ENCODE measurements around the gene ITGB5.

The ITGB5 gene

DNA sequence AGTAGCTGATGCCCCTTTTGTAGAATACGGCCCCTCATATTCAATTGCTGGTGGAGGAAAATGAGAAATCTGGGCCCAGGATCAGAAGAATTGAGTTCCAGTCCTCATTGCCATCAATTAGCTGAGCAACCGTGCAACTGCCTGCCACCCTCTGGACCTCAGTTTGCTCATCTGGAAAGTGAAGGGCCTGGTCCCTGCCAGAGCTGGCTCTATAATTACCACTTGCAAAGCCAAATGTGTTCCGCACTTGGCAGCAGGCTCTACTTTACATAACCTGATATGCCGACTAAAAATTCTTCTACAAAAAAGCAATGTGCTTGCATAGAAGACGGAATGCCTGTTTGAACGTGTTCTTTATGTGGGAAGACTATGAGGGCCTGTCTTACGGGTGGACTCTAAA, 8.6 kb upstream of the ITGB5 start:
- no peak for DNase-seq

- no peak for DNase-seq
Measured at GRCh38 chr3:124893526-124893925, 6.4 kb upstream of the ITGB5 start.

GRCh38 chr3:124890573-124891190, 3.5 kb upstream of the ITGB5 start:
- DNase-seq = no peak

DNA sequence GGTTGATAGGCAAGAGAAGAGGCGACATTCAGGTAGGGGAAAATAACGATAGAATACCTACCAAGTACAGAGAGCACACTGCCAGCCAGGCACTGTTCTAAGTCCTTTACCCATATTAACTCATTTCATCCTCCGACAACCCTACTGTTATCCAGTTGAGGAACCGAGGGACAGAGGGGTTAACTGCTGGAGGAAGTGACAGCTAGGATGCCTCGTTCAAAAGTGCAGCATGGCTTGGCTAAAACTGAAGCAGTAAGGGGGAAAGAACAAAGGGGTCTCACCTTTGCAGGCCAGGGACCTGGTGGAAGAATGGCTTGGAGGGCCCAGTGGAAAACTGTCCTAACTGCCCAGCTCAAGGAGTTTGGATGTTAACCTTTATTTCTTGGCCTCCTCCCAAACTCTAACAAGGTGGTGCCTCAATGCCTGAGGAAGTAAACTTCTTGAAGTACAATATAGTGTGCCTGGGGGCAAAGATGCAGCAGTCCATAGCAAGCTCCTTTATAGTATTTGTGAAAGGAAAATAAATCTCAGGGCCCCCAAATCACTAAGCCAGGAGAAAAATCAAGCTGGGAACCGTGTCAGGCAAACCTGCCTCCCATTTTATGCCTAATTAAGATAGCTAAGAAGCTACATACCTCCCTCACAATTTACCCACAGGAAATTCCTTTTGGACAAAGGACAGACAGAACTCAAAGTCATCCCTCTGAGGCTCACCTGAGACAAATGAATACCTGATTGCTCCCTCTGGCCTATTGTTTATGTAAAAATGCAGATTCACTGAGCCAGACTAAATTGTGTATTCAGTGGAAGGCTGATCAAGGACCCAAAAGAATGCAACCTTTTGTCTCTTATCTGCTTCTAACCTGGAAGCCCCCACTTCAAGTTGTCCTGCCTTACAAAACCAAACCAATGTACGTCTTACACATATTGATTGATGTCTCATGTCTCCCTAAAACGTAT, 1.6 kb upstream of the ITGB5 start:
- DNase-seq = no peak

GRCh38 chr3:124887932-124888298, 750 bp upstream of the ITGB5 start:
- DNase-seq = no peak

- no peak for DNase-seq
Measured at GRCh38 chr3:124886168-124887056, 753 bp downstream of the ITGB5 start.

GRCh38 chr3:124885466-124886167, 1.5 kb downstream of the ITGB5 start:
- no peak for DNase-seq

DNA sequence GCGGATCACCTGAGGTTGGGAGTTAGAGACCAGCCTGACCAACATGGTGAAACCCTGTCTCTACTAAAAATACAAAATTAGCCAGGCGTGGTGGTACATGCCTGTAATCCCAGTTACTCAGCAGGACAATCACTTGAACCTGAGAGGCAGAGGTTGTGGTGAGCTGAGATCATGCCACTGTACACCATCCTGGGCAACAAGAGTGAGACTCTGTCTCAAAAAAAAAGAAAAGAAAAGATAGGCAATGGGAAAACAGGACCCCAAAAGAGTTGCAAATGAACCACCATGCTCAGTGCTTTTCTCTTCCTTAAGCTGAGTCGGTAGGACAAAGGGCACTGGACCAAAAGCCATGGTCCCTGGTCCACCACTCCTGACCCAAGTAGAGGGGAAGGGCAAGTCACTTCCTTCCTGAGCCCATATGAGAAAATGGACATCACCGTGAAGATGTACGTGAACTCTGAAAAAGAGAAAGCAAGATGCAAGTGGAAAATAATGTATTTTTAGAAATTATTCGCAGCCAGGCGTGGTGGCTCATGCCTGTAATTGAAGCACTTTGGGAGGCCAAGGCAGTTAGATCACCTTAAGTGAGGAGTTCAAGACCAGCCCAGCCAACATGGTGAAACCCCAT, 2.6 kb downstream of the ITGB5 start:
- no peak for DNase-seq

DNA sequence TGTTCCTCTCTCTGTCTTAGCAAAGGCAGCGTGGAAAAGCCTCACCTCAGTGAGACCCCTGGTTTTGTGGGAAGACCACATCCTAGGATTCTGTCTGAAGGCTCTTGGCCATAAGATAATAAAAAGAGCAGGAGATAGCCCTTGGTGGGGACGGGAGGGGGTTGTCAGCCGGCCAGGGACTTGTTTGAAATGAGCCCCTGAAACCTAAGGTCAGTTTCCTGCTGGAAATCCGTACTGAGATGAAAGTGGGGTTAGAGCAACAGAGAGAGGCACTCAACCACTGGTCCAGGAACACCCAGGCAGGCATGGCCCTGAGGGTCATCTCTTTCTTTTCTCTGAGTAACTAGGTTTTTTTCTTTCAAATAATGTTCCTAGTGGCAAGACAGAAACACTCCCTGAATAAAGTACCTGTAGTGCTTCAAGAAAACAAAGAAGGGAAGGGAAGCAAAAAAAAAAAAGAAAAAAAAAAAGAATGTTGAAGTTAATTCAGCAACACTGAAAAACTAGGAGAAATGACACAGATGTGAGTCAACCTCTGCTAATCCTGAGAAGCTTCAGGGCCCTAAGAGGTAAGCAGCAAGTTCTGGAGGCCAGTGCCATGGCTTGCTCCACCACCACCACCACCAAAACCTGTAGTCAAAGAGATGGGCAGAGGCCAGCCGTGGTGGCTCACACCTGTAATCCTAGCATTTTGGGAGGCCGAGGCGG, 3.2 kb downstream of the ITGB5 start:
- no peak for DNase-seq

DNA sequence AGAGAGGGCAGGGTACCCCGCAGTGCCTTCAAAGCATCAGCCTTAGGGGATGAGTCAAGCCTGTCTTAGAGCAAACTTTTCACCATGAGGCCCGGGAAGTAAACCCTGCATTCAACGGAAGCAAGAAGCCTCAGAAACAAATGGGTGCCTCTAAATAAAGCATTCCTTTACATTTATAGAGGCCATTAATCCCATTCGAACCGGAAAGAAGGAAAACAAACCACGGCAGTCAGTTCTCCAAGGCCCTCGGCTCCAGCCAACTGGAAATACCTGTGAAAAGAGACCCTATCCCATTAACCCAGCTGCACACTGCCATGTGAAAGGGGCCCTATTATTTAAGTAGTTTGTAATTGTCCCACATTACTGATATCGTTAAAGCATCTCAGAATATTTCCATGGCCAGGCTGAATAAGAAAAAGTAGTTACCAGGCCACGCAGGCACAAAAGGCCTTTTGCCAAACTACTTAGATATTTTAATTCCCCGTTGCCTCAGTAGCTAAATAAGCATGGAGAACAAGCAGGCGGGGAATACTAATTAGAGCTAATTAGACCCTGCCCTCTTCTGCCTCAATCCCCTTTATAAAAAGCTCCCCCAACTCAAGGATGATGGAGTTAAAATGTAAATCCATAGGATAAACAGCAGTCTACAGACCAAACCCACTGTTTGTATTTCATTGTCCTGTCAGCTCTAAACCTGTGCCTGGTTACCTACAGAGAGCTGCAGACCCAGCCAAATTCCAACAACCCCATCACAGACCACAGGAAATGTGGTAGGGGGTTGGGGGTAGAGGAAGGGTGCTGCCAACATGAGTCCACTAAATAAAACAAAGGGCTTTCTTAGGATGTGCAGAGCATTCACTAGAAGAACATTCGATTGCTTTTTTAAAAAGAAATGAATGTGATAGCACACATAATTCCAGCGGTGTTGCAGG, 4.1 kb downstream of the ITGB5 start:
- no peak for DNase-seq

- DNase-seq = no peak
Measured at GRCh38 chr3:124881976-124882697, 5.0 kb downstream of the ITGB5 start.

- no peak for DNase-seq
Measured at GRCh38 chr3:124879337-124879680, 7.9 kb downstream of the ITGB5 start.

GRCh38 chr3:124878561-124879336, 8.4 kb downstream of the ITGB5 start:
- DNase-seq = no peak

DNA sequence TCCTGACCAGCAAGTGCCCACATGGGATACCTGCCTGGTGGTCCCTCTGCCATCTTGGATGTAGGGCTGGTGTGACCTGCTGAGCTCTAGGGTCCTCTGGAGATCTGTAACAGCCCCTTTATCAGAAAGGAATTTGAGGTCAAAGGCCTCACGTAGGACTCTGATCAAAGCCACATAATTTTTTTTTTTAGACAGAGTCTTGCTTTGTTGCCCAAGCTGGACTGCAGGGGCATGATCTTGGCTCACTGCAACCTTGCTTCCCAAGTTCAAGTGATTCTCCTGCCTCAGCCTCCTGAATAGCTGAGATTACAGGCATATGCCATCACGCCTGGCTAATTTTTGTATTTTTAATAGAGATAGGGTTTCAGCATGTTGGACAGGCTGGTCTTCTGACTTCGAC, 9.5 kb downstream of the ITGB5 start:
- DNase-seq = no peak

- DNase-seq = no peak
Measured at GRCh38 chr3:124876401-124876878, 10.7 kb downstream of the ITGB5 start.

GRCh38 chr3:124873226-124873625, 13.9 kb downstream of the ITGB5 start:
- no peak for DNase-seq

DNA sequence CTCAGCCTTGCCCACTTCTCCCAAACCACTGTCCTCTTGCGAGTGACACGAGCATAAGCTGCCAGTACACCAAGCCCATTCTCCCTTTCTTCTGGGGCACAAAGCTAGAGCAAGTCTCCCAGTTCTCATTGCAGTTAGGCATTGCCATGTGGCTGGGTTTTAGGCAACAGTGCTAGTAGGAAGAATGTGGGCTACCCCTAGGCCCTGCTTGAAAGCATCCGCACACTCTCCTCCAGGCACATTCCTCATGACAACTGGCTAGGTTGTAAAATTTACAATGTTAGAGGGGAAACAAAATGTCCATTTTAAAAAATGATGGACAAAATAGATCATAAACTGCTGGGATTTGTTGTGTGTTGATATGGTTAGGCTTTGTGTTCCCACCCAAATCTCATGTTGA, 19.7 kb downstream of the ITGB5 start:
- no peak for DNase-seq

DNA sequence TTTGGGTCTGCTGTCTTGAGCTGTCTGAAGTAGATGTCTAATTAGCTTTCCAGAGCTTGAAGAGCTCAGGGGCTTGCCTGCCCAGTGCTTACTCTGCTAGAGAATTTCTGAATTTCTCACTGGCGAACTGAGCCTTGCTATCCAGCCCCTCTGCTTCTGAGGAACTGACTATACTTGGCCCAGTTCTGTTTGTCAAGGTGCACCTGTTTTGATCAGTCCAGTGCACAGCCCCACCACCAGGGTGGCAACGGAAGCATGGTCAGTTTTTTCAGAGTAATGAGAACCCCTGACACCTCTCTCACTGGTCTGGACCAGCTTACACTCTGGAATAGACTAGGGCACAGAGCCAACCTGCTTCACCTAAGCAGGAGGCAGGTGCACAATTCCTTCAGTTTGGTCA, 25.2 kb downstream of the ITGB5 start:
- no peak for DNase-seq

GRCh38 chr3:124861041-124861440, 26.1 kb downstream of the ITGB5 start:
- DNase-seq = no peak

Data from activated CD4-positive, alpha-beta T cell treated with anti-CD3 and anti-CD28 coated beads for 1 hour (primary cell).